NCI-H446 treated with DMSO at 0.1 percent for 48 hours (cell line): ENCODE results near the gene DOCK2.
"Not testable (repeated sequence)": the region's sequence is repeated elsewhere in the genome, so short reads cannot be mapped to it uniquely, and the experiment has no call there.

Source experiments
- DNase-seq: peaks from one replicate; lab custom pipeline; 2025; lab: John Stamatoyannopoulos, UW

Gene DOCK2

GRCh38 chr5:169758886-169759285 lies 121.8 kb downstream of the DOCK2 start:
- no peak for DNase-seq

- no peak for DNase-seq
Measured at GRCh38 chr5:169760229-169760628, 123.2 kb downstream of the DOCK2 start.

- no peak for DNase-seq
Measured at GRCh38 chr5:169762338-169763095, 125.4 kb downstream of the DOCK2 start.

GRCh38 chr5:169763376-169764017 lies 126.4 kb downstream of the DOCK2 start:
- DNase-seq = no peak

- DNase-seq = no peak
Measured at GRCh38 chr5:169764018-169764378, 126.9 kb downstream of the DOCK2 start.

- DNase-seq = no peak
Measured at GRCh38 chr5:169765176-169765996, 128.3 kb downstream of the DOCK2 start.

DNA sequence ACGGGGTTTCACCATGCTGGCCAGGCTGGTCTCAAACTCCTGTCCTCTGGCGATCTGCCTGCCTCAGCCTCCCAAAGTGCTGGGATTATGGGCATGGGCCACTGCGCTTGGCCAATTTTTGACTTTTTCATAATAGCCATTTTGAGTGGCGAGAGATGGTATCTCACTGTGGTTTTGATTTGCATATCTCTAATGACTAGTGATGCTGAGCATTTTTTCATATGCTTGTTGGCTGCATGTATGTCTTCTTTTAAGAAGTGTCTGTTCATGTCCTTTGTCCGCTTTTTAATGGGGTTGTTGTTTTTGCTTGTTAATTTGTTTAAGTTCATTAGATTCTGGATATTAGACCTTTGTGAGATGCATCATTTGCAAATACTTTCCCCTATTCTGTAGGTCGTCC lies 129.9 kb downstream of the DOCK2 start:
- DNase-seq = not testable (repeated sequence)

- no peak for DNase-seq
Measured at GRCh38 chr5:169767938-169768337, 130.9 kb downstream of the DOCK2 start.

DNA sequence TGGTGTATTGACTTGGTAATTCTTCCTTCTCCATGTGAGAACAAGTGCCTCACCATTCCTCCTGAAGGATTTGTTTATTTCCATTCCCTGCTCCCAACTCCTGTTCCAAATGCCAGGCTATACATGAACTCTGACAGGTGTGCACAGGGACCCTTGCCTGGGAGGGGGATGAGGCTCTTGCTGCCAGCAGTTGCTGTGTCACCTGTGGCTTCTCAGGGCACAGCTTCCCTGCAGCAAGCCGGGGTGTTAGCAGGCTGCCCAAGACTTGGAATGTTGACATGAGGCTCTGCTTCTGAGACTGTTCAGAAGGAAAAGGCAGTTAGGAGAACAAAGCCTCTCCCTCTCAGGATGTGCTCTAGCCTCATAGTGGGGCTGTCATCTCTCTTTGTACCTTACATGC lies 131.3 kb downstream of the DOCK2 start:
- DNase-seq = no peak

GRCh38 chr5:169770109-169770508 lies 133.0 kb downstream of the DOCK2 start:
- DNase-seq = no peak

DNA sequence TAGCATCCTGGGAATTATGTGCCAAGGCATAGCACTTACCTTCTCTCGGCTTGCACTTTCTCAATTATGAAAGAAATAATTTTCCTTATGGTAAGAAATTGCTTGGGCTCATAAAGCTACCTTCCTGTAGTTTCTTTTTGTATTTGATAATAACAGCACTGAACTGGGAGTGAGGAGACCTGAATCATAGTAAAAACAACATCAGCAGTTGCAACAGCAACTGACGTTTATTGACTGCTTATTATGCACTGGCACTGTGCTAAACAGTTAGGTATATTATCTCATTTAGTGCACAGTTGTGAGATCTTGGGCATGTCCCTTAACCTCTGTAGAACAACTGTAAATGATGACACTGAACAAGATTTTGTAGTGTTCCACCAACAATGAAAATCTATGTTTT lies 135.2 kb downstream of the DOCK2 start:
- no peak for DNase-seq

DNA sequence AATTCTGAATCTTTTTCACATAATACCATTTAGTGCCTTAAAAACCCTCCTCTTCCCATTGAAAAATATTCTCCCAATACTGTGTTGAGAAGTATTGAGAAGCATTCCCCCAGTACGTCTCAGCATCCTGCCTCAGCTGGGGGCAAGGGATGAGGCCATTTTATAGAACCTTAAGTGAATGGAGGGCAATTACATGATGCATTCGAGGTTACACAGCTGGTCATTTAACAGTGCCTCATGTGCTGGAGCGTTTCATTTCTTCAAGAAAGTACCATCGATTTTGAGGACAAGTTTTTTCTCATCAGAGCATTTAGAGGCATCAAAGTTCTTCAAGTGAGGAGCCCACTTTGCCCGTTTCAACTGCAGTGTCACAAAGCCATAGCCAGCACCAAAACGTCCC lies 135.6 kb downstream of the DOCK2 start:
- DNase-seq = no peak

- no peak for DNase-seq
Measured at GRCh38 chr5:169777159-169777558, 140.1 kb downstream of the DOCK2 start.

GRCh38 chr5:169778622-169779596 lies 141.8 kb downstream of the DOCK2 start:
- no peak for DNase-seq

GRCh38 chr5:169781420-169782345 lies 144.6 kb downstream of the DOCK2 start:
- no peak for DNase-seq

- DNase-seq = no peak
Measured at GRCh38 chr5:169785771-169786618, 148.9 kb downstream of the DOCK2 start.

- no peak for DNase-seq
Measured at GRCh38 chr5:169788168-169788567, 151.1 kb downstream of the DOCK2 start.

DNA sequence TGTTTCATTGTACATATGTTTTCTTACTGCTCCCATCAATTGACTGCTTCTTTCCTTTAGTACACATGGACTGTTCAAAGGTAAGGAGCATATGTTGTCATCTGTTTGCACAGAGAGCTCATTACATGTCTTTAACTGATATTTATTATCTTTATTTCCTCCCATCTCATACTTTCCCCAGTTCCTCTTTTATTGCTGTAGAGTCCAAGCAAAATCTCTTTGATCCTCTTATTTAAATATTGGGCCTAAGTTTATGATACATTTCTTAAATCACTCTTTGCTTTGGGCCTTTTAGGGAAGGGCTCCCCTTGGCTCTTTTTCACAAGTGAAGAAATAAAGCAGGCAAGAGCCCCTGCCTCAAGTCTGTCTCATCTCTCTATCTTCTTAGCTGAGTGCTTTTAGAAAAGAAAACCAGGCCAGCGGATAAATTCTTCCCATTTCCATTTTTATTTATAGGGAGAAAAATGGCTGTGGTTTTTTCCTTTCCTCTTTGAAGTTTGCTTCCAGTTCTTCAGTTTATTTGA lies 152.4 kb downstream of the DOCK2 start:
- DNase-seq = no peak

- DNase-seq = no peak
Measured at GRCh38 chr5:169791251-169791650, 154.2 kb downstream of the DOCK2 start.
